Right lobe of liver (tissue), 4 donors: ENCODE measurements around the gene HOXC13.

Experiments
- CTCF ChIP-seq, 4 donors: fragments of 200-600 bp in 3 of 4; fragments of 450-650 bp in 1 of 4; IDR thresholded peaks; one replicate each; pipeline versions ENCODE4 v1.5.1 to v1.8.0; 2016 to 2022; ENCODE audit warnings: antibody characterized with exemption in 4 of 4, mild to moderate bottlenecking in 2 of 4
- POLR2A ChIP-seq: fragments of 450-650 bp; IDR thresholded peaks from one replicate; pipeline ENCODE4 v1.6.1; 2017; ENCODE audit warnings: antibody characterized with exemption, mild to moderate bottlenecking
- donor health status: DM: no; HTN: no; CAD: no.
- donor health status: DM: no; HTN: no; CAD: no.
- donor health status: DM: no; HTN: yes; CAD: no.

- TF ChIP-seq CTCF (IDR thresholded peaks at IDR 0.05) (no peak), POLR2A (no peak)
Measured at GRCh38 chr12:53932915-53933314, 5.7 kb upstream of the HOXC13 start.
